Neural cell (in vitro differentiated cells): Measurements from ENCODE around the gene SAT2. TPM values are rescaled to one million over a fixed set of nuclear protein-coding genes. Genes with fewer than 3 reads are reported as not detected.

Experiments
- H2AFZ ChIP-seq: fragments of 200-600, 300-800 bp; sonication (generic), shearing (Covaris generic); 2 replicates; pipeline ENCODE4 v1.6.0; 2014; ENCODE audit warnings: low read depth, mild to moderate bottlenecking, antibody characterized with exemption, low read length, moderate library complexity
- H3F3A ChIP-seq: fragments of 200-600 bp; shearing (Covaris generic); 2 replicates; pipeline ENCODE4 v1.6.1; 2016; ENCODE audit warnings: mild to moderate bottlenecking, moderate library complexity, mixed read lengths, antibody characterized with exemption, low read length; ENCODE audit not compliant: insufficient read depth, poor library complexity, severe bottlenecking
- H3K27ac ChIP-seq: fragments of 200-600, 300-800 bp; sonication (generic), shearing (Covaris generic); 2 replicates; pipeline ENCODE4 v1.5.1; 2014; ENCODE audit warnings: mild to moderate bottlenecking, low read length, moderate library complexity
- H3K27me3 ChIP-seq: fragments of 300-800, 200-600 bp; sonication (generic), shearing (Covaris generic); 2 replicates; pipeline ENCODE4 v1.6.0; 2014; ENCODE audit warnings: mild to moderate bottlenecking, low read depth, low read length, moderate library complexity; ENCODE audit not compliant: insufficient read depth
- H3K36me3 ChIP-seq: fragments of 300-800, 200-600 bp; sonication (generic), shearing (Covaris generic); 2 replicates; pipeline ENCODE4 v1.5.1; 2014; ENCODE audit warnings: mild to moderate bottlenecking, antibody characterized with exemption, low read length, moderate library complexity; ENCODE audit not compliant: insufficient read depth
- H3K4me2 ChIP-seq: fragments of 300-800, 200-600 bp; sonication (generic), shearing (Covaris generic); 2 replicates; pipeline ENCODE4 v1.6.0; 2014; ENCODE audit warnings: mild to moderate bottlenecking, low read length
- H3K4me3 ChIP-seq: fragments of 300-800, 200-600 bp; sonication (generic), shearing (Covaris generic); 2 replicates; pipeline ENCODE4 v1.5.1; 2014; ENCODE audit warnings: mild to moderate bottlenecking, low read length, moderate library complexity
- H3K79me2 ChIP-seq: fragments of 200-600 bp; shearing (Covaris generic); replicated peaks from 2 replicates; pipeline ENCODE4 v1.6.0; 2014; ENCODE audit warnings: mild to moderate bottlenecking, low read length, moderate library complexity; ENCODE audit not compliant: insufficient read depth
- H3K9ac ChIP-seq: fragments of 300-800, 200-600 bp; sonication (generic), shearing (Covaris generic); 2 replicates; pipeline ENCODE4 v1.6.1; 2016; ENCODE audit warnings: mild to moderate bottlenecking, low read length, mixed read lengths
- H3K9me2 ChIP-seq: fragments of 200-600 bp; shearing (Covaris generic); 2 replicates; pipeline ENCODE4 v1.6.1; 2016; ENCODE audit warnings: mild to moderate bottlenecking, low read length, mixed read lengths; ENCODE audit not compliant: insufficient read depth
- H3K9me3 ChIP-seq: fragments of 200-600, 300-800 bp; sonication (generic), shearing (Covaris generic); 2 replicates; pipeline ENCODE4 v1.6.1; 2016; ENCODE audit warnings: mild to moderate bottlenecking, mixed run types, low read length, moderate library complexity, mixed read lengths
- H4K20me1 ChIP-seq: fragments of 200-600 bp; shearing (Covaris generic); 2 replicates; pipeline ENCODE4 v1.6.1; 2016; ENCODE audit warnings: mild to moderate bottlenecking, mixed run types; ENCODE audit not compliant: insufficient read depth
- EP300 ChIP-seq: fragments of 450-650 bp; conservative IDR thresholded peaks from 2 replicates; pipeline ENCODE4 v1.6.1; 2014; ENCODE audit warnings: antibody characterized with exemption, mild to moderate bottlenecking, moderate library complexity; ENCODE audit not compliant: poor library complexity, severe bottlenecking
- EZH2 ChIP-seq: fragments of 200-600, 300-800 bp; shearing (Covaris generic), sonication (generic); IDR thresholded peaks from 2 replicates; pipeline ENCODE4 v1.6.1; 2014; ENCODE audit warnings: antibody characterized with exemption, low read length, borderline replicate concordance, mild to moderate bottlenecking; ENCODE audit not compliant: insufficient read depth, poor library complexity, severe bottlenecking
- MXI1 ChIP-seq: fragments of 450-650 bp; conservative IDR thresholded peaks from 2 replicates; pipeline ENCODE4 v1.6.1; 2014; ENCODE audit warnings: antibody characterized with exemption, mild to moderate bottlenecking; ENCODE audit not compliant: poor library complexity, severe bottlenecking
- POLR2AphosphoS5 ChIP-seq: IDR thresholded peaks from 2 replicates; pipeline ENCODE4 v1.6.1; 2012
- RAD21 ChIP-seq: fragments of 450-650 bp; conservative IDR thresholded peaks from 2 replicates; pipeline ENCODE4 v1.6.1; 2014; ENCODE audit warnings: antibody characterized with exemption, mild to moderate bottlenecking, moderate library complexity
- SMC3 ChIP-seq: fragments of 450-650 bp; conservative IDR thresholded peaks from 2 replicates; pipeline ENCODE4 v1.6.1; 2014; ENCODE audit warnings: antibody characterized with exemption, mild to moderate bottlenecking, moderate library complexity; ENCODE audit not compliant: poor library complexity
- TAF1 ChIP-seq: IDR thresholded peaks from 2 replicates; pipeline ENCODE4 v1.6.1; 2012; ENCODE audit warnings: low read depth
- polyA plus RNA-seq: library from polyadenylated mRNA; depleted of rRNA; stranded (reverse); fragments of >200 nt; gene quantifications from 2 replicates; pipeline ENCODE4 v1.2.3, GENCODE V29; 2014
- TF ChIP-seq, protein P1 (sequence below): fragments of 450-650 bp; IDR thresholded peaks from 2 replicates; pipeline ENCODE4 v1.5.1; 2014; ENCODE audit warnings: antibody characterized with exemption, mild to moderate bottlenecking, moderate library complexity; ENCODE audit not compliant: poor library complexity, severe bottlenecking

SAT2 gene
- polyA plus RNA-seq, 1 donor from 2014 or later = 303 TPM

DNA sequence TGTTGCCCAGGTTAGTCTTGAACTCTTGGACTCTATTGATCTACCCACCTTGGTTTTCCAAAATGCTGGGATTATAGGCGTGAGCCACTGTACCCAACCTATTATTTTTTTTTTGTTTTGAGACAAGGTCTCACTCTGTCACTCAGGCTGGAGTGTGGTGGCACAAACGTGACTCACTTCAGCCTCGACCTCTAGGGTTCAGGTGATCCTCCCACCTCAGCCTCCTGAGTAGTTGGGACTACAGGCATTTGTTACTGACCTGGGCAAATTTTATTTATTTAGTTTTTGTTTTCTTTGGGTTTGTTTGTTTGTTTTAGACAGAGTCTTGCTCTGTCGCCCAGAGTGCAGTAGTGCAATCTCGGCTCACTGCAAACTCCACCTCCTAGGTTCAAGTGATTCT lies 4.0 kb downstream of the SAT2 start:
- Histone ChIP-seq H3K9ac (no peak overlapping the region), H3K27me3 (no peaks in the 10 kb centered on the region), H3K4me3 (no peak overlapping the region), H3K4me2 (no peak overlapping the region), H3K36me3 (no peaks in the 10 kb centered on the region), H4K20me1 (no peaks in the 10 kb centered on the region), H3K9me3 (no peaks in the 10 kb centered on the region), H3F3A (no peaks in the 10 kb centered on the region), H3K79me2 (peaks cover 11% of the 10 kb centered on the region), H3K27ac (no peak overlapping the region), H2AFZ (no peak overlapping the region), H3K9me2 (no peaks in the 10 kb centered on the region)
- TF ChIP-seq POLR2AphosphoS5 (no peak), EP300 (no peak), RAD21 (no peak), EZH2 (no peak), SMC3 (no peak), MXI1 (no peak)

DNA sequence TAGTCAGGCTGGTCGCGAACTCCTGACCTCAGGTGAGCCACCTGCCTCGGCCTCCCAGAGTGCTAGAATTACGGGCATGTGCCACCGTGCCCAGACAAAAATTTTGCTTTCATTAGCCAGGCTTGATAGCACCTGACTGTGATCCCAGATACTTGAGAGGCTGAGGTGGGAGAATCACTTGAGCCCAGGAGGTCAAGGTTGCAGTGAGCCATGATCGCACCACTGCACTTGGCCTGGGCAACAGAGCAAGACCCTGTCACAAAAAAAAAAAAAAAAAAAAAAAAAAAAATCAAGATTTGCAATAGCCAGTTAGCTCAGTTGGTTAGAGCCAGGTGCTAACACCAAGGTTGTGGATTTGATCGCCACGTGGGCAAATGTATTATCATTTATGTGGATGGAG lies 6.8 kb downstream of the SAT2 start:
- H3K79me2 ChIP-seq = no peaks in the 10 kb centered on the region
- H3K9me3 ChIP-seq = no peaks in the 10 kb centered on the region
- H3K27ac ChIP-seq = no peak overlapping the region
- no peak overlapping the region for H3K9ac ChIP-seq
- no peak overlapping the region for H3K4me2 ChIP-seq
- H3K36me3 ChIP-seq = no peaks in the 10 kb centered on the region
- H3K4me3 ChIP-seq = no peak overlapping the region
- no peaks in the 10 kb centered on the region for H3K27me3 ChIP-seq
- no peaks in the 10 kb centered on the region for H4K20me1 ChIP-seq
- no peak overlapping the region for H2AFZ ChIP-seq
- no peak for TF ChIP-seq SMC3
- no peak for TF ChIP-seq EP300
- no peak for TF ChIP-seq POLR2AphosphoS5
- no peak for TF ChIP-seq TAF1
- no peak for TF ChIP-seq MXI1
- no peak for TF ChIP-seq RAD21
- TF ChIP-seq EZH2 = no peak
- TF ChIP-seq, protein P1, sequence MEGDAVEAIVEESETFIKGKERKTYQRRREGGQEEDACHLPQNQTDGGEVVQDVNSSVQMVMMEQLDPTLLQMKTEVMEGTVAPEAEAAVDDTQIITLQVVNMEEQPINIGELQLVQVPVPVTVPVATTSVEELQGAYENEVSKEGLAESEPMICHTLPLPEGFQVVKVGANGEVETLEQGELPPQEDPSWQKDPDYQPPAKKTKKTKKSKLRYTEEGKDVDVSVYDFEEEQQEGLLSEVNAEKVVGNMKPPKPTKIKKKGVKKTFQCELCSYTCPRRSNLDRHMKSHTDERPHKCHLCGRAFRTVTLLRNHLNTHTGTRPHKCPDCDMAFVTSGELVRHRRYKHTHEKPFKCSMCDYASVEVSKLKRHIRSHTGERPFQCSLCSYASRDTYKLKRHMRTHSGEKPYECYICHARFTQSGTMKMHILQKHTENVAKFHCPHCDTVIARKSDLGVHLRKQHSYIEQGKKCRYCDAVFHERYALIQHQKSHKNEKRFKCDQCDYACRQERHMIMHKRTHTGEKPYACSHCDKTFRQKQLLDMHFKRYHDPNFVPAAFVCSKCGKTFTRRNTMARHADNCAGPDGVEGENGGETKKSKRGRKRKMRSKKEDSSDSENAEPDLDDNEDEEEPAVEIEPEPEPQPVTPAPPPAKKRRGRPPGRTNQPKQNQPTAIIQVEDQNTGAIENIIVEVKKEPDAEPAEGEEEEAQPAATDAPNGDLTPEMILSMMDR = no peak
- no peaks in the 10 kb centered on the region for H3F3A ChIP-seq
- H3K9me2 ChIP-seq = no peaks in the 10 kb centered on the region

GRCh38 chr17:7618608-7619007 lies 9.0 kb downstream of the SAT2 start:
- H3K9me3 ChIP-seq = no peaks in the 10 kb centered on the region
- H3K9ac ChIP-seq = no peak overlapping the region
- no peaks in the 10 kb centered on the region for H3K36me3 ChIP-seq
- H3K79me2 ChIP-seq = peaks cover 8% of the 10 kb centered on the region
- H4K20me1 ChIP-seq = no peaks in the 10 kb centered on the region
- H3K4me2 ChIP-seq = no peak overlapping the region
- no peak overlapping the region for H2AFZ ChIP-seq
- no peak overlapping the region for H3K27ac ChIP-seq
- H3K9me2 ChIP-seq = no peaks in the 10 kb centered on the region
- TF ChIP-seq SMC3 = no peak
- no peak for TF ChIP-seq POLR2AphosphoS5
- H3K4me3 ChIP-seq = no peak overlapping the region
- no peaks in the 10 kb centered on the region for H3F3A ChIP-seq
- no peaks in the 10 kb centered on the region for H3K27me3 ChIP-seq
